GM12873 (cell line): ENCODE results near the gene AUTS2.

ENCODE experiments used
- CTCF ChIP-seq: IDR thresholded peaks from 2 replicates; pipeline ENCODE4 v1.5.1; 2012; ENCODE audit warnings: low read depth, mild to moderate bottlenecking, moderate library complexity, low read length, control low read depth; ENCODE audit not compliant: insufficient read depth; ENCODE audit errors: missing control alignments

The AUTS2 gene

GRCh38 chr7:70571403-70571934 lies 973.2 kb downstream of the AUTS2 start:
- TF ChIP-seq CTCF: no peak

- no peak for TF ChIP-seq CTCF
Observed at GRCh38 chr7:70571961-70572360, 973.7 kb downstream of the AUTS2 start.

- no peak for TF ChIP-seq CTCF
Observed at GRCh38 chr7:70572571-70572970, 974.3 kb downstream of the AUTS2 start.

GRCh38 chr7:70573071-70573661 lies 974.9 kb downstream of the AUTS2 start:
- no peak for TF ChIP-seq CTCF

- no peak for TF ChIP-seq CTCF
Observed at GRCh38 chr7:70573696-70574095, 975.4 kb downstream of the AUTS2 start.

GRCh38 chr7:70574314-70574834 lies 976.1 kb downstream of the AUTS2 start:
- TF ChIP-seq CTCF: no peak

- no peak for TF ChIP-seq CTCF
Observed at GRCh38 chr7:70574970-70575799, 976.9 kb downstream of the AUTS2 start.
